Right hindlimb (tissue), 1 donor: ENCODE results near the gene CNNM4.

Experiments
- DNase-seq: peaks from one replicate; pipeline ENCODE4 v3.0.0-alpha.2; 2018

The CNNM4 gene

DNA sequence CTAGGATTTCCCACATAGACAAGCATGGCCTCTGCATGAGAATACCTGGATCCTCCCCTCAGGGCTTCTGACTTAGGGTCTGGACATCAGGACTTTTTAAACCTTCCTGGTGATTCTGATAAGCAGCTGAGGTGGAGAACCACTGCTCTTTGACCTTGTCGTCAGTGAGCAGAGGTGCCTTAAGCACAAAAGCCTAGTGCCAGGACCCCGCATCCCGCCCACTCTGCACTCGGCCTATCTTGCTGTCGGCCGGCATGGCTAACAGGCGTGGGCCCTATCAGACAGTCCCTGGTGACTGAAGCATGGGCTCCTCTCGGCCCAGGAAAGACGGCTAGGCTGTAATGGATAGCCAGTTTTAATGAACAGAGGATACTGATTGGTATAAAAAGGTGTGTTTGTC lies 76.9 kb downstream of the CNNM4 start:
- no peak for DNase-seq

DNA sequence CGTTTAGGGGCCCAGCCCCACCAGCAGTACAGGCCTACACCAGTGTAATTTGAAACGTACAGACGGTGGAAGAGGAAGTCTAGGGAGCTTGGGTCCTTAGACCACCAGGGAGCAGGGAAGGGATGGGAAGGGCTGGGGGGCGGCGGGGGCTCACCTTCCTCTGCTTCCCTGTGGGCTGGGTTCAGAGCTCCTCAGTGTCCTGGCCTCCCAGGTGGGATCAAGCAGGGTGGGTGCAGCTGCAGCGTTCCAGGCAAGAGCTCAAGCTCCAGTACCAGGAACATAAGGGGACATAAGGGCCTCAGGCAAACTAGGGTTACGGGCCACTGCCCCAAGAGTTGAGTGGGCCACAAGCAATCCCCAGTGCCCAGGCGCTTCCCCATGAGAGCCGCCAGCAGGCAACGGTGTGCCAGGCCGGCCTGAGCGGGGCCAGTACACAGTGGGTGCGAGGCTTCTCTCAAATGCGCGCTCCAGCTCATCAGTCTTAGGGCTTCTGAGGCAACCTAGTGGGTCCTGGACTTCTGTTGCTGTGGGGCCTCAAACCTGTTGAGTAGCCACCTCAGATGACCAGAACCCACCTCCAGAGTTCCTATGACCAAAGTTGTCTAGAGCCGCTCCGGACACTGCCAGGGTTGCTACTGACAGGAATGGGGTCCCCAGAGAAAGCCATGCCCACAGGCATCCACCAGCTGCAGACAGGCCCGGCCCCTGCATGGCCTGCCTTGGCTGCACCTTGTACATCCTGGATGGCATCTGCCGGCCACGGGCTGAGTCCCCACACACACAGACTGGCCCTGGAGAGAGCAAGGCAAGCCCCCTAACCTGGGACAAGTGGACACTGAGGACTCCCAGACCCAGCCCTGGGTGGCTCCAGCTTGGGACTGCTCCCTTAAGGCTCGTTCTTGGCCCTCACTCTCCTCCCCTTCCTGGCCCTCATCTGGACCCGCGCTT lies 77.9 kb downstream of the CNNM4 start:
- DNase-seq = no peak

DNA sequence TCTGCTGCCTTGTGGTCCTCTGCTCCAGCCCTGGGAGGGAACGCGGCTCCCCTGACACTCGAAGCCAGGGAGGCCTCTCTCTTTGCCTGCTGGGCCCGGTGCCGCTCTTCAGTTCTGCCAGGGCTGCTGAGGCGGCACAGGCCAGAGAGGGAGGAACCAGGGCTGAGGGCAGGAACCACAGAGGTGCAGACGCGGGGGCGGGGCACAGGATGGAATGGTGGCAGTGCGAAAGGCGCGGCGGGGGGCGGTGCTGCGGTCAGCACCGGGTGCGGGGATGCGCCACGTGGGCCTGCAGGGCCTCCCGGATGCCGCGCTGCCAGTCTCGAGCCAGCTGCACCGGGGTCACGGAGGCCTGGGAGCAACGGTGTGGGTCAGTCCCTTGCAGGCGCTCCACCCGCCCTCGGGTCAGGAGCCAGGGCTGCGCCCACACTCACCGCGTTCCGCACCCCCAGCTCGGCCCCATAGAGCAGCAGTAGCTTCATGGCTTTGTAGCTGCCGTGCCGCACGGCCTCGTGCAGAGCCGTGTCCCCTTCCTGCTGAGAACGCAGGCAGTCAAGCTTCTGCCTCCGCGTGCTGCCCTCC lies 78.7 kb downstream of the CNNM4 start:
- peak; percentile 51 for DNase-seq

DNA sequence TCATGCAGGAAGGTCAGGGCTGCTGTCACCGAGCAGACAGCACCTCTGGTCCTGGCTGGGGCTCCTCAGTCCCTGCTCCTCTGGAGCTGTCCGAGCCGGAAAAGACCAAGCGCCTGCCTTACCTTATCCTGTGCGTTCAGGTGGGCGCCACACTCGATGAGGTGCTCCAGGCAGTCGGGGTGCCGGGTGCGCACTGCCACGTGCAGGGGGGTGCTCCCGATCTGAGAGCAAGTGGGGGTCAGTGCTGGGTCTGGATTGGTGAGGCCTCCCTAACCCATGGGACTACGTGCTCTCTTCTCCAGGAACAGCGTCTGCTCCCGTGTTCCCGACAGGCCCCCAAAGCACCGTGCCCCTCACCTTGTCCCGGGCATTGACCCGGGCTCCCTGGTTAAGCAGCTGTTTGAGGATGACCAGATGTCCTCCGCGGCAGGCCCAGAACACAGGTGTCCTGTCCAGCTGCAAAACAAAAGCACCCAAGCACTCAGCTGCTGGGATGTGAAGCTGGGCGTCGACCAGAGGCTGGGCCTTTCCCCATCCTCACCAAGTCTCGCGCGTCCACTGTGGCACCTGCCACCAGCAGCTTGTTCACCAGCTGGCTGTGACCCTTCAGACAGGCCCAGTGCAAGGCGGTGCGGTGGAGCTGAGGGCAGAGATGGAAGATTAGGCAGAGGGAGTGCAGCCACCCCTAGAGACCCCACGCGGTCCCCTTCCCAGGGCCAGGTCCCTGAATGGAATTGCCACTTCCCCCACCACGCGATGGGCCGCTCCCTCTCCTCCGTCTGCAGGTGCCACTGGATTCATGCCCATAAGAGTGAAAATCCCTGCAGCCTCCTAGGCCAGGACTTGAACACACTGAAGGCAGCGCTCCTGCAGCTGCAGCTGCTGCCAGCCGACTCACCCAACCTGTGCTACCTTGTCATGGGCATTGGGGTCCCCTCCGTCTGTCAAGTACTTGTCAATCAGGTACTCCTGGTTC lies 79.5 kb downstream of the CNNM4 start:
- DNase-seq = no peak

DNA sequence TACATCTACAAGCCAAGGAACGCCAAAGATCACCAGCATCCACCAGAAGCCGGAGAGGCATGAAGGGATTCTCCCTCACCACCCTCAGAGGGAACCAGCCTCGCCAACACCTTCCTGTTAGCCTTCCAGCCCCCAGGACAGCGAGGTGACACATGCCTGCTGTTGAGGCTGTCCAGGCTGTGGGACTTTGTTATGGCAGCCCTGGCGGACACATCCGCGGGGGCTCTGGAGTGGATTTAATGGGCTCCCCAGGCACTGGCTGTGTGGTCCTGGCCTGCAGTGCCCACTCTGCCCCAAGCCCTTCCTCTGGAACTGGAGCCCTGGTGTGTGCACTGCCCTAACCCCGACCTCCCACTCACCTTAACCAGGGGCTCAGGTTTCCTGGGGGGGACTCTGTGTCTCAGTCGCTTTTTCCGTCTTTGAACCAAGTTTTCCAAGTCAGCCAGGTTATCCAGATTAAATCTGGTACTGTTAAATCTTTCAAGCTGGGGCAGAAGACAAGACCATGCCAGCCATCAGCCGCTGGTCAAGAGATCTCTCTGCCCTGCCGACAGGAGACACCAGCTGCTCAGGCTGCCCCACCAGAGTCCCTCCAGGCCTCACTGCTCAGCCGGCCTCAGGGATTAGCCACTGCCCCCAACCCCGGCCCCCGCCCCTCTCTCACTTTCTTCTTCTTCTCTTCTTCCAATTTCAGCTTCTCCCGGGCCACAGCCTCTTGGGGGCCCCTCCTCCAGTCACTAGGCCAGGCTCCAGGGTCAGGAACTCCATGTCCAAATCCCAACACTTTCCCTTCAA lies 81.2 kb downstream of the CNNM4 start:
- DNase-seq = no peak

DNA sequence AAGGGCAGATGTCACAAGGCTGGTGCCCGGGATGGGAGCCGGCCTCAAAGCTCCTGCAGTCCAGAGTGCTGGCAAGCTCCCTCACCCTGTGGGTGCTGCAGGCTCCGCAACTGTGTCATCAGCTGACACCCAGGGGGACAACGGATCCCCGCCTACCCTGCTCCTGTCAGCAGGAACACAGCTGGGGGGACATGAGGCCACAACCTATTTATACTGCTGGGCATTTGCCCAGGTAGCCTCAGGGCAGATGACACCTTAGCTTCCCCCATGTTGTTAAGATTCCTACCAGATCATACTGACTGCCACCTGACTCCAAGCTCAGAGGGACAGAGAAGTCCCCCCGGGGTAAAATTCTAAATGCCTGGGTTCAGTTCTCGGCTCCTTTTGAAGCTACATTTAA lies 81.9 kb downstream of the CNNM4 start:
- DNase-seq = no peak

DNA sequence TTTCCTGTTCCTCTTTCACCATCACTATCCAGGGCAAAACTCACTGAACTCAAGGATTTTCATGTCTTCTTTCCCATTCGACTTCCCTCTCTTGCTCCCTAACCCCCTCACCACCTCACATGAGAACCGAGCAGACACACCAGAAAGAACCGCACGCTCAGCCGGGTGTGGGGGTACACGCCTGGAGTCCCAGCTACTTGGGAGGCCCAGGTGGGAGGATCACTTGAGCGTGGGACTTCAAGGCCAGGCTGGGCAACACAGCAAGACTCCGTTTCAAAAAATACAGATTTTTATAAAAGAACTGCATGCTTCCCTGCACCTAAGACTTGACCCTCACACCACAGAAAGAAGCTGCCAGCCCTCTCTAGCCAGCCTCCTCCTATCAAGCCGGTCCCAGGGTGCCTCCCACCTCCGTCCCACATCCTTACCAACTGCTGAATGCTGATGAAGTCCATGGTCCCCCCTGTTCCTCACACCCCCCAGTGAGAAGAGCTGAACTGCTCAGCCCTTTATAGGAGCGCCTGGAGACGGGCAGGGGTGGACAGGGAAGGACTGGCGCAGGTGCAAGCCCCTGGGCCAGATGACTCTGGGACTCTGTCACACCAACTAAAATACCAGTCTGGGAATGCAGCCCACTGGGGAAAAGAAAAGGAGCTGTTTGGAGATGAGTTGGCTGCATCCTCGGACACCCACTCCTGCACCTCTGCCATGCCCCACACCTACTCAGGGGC lies 83.0 kb downstream of the CNNM4 start, which contains the start of gene ANKRD23:
Gene ANKRD23 (minus strand): TSS at position 484 of the 731 bp plus-strand sequence. CDS start 29 bp downstream, at position 455.
- no peak for DNase-seq

DNA sequence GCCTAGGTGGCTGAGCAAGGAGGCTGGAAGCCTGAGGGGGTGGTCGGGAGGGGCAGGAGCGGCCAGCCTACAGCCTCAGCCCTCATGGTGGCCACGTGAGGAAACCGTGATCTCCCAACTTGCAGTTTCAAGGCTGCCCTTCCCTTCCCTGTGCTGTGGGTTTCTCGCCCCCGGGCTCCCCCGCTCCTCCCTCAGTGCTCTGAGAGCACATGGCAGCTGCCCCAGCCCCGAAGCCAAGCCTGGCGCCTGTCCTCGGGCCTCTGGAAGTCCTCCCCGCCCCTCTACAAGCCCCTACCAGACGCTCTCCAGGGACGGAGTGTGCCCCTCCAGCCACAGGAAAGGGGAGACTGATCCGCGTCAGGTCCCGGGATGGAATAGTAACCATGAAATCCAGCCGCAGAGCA lies 83.7 kb downstream of the CNNM4 start:
- DNase-seq = no peak

DNA sequence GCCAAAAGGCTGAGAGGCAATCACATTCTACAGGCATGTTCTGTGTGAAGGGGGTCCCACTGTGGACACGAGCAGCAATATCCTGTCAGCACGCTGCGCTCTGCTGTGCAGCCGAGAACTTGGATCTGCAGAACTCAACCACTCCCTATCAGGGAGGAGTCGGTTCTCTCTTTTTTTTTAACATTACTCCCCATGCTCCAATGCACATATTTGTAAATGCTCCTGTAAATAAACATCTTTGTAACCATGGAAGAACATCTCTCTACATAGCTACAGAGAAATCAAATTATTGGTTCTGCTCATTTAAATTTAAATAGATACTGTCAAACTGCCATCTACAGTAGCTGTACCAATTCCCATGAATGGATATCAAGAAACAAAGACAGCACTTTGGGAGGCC lies 86.1 kb downstream of the CNNM4 start:
- no peak for DNase-seq

DNA sequence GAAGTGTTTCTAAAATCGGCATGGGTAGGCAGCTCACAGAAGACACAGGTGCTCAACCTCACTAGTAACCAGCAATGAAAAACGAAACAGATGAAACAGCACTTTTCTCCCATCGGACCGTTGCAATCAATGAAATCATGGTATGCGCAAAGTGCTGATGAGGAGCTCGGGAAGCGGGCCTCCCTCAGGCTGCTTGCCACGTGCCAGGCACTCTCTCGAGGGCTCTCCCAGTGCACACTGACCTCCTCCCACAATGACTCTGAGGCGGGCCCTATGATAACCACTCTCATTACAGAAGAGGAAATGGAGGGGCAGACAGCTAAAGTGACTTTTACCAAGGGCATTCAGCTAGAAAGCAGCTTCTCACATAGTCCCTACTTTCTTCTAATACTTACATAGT lies 86.9 kb downstream of the CNNM4 start:
- no peak for DNase-seq

DNA sequence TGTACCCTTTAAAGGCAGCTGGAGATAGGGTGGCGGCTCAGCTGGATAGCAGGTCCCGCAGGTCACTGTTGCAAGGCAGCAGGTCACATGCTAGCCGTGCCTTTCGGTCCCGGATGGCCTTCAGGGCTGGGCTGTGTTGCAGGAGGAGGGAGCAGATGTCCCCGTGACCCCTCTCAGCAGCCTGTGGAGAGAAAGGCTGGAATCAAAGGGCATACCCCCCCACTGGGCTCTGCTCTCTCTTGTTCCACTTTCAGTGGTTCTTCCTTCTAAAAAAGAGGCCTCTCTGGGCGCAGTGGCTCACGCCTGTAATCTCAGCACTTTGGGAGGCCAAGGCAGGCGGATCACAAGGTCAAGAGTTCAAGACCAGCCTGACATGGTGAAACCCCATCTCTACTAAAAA lies 87.6 kb downstream of the CNNM4 start:
- DNase-seq = no peak

DNA sequence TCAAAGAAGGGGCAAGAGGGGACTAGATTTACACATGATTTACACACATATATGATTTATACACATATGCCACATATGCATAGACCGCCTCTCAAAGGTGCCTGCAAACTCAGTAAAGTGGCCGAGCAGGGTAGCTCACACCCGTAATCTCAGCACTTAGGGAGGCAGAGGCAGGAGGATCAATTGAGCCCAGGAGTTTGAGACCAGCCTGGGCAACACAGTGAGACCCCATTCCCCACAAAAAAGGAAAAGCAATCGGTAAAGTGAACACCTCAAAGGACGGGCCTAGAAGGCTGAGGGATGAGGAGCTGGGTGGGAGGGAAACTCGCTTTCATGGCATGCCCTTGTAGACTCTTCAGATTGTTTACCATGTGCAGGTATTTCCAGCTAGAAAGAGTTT lies 92.0 kb downstream of the CNNM4 start:
- no peak for DNase-seq

DNA sequence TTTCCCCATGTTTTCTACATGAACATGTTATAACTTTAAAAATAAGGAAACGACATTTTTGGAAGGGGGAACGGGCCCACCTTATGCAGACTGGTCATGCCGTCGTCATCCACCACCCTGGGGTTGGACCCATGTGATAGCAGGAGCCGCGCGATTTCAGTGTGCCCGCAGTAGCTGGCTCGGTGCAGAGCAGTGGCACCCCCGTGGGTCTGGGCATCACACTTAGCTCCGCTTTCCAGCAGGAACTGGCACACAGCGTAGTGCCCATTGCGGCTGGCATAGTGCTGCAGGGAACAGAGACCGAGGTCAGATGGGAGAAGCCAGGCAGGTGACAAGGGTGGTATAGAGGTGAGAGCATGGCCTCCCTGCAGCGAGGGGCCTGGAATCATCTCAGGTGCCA lies 92.6 kb downstream of the CNNM4 start:
- no peak for DNase-seq

DNA sequence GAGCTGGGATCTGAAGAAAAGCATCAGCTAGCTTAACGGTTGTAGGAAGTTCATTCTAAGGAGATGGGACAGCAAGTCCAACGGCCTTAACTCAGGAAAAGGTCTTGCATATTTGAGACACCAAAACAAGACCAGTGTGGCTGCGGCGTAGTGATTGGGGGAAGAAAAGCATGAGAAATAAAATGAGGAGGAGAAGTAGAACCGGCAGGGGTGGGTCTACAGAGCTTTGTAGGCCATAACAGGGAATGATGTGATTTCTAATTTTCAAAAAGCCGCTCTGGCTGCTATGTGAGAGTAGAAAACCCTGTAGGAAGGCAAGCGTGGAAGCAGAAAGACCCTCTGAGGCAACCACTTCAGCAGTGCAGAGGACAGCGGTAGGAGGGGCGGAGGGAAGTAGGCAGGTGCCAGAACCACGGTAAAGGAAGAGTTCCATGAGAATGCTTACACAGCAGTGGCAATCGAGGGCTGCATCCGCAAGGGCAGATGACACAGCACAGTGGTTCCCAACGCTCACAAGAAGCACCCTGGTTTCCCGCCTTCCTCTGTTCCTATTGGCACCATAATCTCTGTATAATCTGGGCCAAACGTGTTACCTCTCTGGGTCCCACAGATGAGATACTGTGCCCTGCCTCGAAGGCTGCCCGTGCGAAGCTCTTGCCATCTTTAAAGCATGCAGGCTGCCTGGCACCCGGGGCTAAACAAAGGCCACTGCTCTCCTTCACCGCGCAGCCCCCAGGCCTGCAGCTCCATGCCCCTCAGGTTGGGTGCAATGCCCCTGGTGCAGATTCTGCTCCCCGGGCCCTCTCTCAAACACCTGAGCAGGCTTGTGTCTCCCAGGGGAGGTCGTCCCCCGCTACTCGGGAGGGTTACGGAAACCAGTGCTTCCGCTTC lies 96.3 kb downstream of the CNNM4 start:
- peak; percentile 14 for DNase-seq

DNA sequence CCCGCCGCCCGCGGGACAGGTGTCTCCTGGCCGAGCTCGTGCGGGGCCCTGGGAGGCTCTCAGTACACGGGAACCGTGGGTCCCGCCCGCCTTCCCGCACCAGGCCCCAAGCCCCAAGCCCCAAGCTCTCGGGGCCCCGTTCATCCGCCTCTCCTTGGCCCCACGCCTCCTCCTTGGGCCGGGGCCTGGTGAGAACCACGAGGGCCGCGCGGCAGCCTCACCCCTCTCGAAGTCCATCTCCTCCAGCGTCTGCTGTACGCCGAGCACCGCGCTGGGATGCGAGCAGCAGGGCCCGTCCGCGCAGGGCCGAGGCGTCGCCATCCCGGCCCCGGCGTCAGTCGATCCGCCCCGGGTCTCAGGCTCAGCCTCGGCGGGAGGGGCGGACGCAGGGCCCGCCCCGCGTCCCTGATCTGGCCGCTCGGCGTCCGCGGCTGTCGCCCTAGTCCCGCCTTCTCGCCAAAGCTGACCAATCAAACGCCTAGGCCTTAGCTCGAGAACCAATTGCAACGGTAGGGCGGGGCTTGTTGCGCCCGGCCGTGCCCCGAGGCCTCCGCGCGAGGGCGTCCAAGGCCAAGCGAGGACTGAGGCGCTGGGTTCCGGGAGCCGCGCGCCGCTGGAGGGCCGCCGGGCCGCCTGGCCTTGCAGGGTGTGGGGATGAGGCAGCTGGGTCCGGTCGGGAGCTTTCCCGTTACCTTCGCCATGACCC lies 97.1 kb downstream of the CNNM4 start, which contains the start of gene ANKRD39:
Gene ANKRD39 (minus strand): TSS at position 350 of the 706 bp plus-strand sequence. CDS start 29 bp downstream, at position 321.
- DNase-seq = peak; percentile 99

DNA sequence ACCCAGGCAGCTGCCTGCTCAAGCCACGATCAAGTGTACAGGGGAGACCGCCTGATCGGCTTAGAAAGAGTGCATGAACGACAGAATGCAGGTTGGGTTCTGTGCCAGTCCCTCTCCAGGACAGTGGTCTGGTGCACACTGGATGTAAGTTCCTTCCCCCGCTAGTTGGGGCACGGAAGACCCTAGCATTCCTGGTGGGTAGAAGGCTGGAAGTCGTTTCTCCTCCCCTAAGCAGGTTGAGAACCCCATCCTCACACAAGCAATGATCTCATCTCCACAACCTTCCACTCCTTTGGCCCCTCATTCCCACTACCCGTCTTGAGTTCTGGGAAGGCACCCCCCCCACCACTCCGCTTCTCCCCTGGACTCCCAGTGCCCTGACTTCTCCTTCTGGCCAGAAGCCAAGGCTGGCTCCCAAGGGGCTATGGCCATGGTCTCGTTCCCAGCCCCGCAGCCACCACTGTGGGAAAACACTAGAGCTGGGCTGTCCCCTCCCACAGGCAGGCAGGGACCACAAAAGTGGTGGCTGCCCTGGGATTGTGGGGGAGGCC lies 98.5 kb downstream of the CNNM4 start:
- DNase-seq = peak; percentile 77

DNA sequence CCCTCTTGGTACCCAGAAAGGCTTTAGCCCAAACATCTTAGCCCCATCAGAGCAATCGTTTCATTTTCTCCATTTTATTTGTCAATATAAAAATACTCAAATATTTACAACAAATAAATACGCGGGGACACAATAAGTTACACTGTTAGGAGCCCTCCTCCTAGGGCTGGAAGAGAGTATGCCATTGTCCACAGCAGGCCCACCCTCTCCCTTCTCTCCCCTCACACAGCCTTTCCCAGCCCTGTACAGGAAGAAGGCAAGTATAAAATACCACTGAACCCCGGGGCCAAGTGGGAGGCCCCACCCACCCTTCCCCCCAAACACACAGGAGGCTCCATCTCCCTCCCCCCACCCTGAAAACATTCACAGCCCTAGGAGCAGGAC lies 99.0 kb downstream of the CNNM4 start:
- peak; percentile 30 for DNase-seq

DNA sequence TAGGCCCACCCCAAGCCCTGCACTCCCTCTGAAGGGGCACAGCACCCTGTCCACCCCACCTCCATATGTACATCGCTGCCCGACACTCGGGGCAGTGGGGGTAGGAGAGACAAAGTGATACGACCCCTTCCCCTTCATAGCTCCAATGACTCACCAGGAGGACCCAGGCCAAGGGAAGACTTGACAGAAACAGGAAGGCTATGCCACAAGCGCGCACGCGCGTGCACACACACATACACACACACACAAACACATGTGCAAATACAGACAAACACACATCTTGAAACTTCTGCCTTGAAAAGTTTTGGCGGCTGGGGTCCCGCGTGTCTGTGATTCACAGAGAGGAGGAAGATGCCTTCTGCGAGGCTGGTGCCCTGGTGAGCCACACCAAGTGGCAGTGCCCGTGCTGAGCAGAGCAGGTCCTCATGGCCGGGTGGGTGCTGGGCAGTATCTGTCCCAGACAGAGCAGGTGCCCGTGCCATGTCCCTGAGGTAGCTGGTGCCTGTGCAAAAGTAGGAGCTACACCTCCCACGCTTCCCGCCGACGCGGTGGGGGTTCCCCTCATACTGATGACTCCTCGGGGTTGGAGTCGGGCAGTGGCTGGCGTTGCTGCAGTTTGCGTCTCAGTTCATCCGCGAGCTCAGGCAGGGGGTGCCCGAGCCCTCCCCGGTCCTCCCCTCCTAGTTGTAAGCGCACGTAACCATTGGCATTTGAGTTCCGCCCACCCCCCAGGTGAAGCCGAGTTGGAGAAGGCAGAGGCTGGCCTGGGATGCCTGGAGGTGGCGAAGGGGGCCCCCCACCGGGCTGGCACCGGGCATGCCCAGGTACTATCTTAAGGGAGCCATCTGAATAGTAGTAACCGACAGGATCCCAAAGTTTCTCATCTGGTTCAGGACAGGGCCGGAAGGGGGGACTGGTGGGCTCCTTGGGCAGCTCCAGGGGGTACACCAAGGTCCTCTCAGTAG lies 99.6 kb downstream of the CNNM4 start:
- peak; percentile 36 for DNase-seq
